Endodermal cell (in vitro differentiated cells): ENCODE data around the gene DNASE2B. TPM values are rescaled to one million over a fixed set of nuclear protein-coding genes. Genes with fewer than 3 reads are reported as not detected.

ENCODE experiments used
- DNase-seq: peaks from one replicate; pipeline ENCODE4 v3.0.0-alpha.2; 2017
- H3K27ac ChIP-seq: 2 replicates; pipeline ENCODE4 v1.5.1; 2013; ENCODE audit warnings: mild to moderate bottlenecking, low read depth, low read length, moderate library complexity
- H3K27me3 ChIP-seq: 2 replicates; pipeline ENCODE4 v1.6.1; 2013; ENCODE audit warnings: mild to moderate bottlenecking, low read length, moderate library complexity; ENCODE audit not compliant: insufficient read depth, control insufficient read depth, poor library complexity, severe bottlenecking
- H3K36me3 ChIP-seq: 2 replicates; pipeline ENCODE4 v1.7.0; 2013; ENCODE audit warnings: mild to moderate bottlenecking, low read length, moderate library complexity; ENCODE audit not compliant: control insufficient read depth, insufficient read depth
- H3K4me1 ChIP-seq: one replicate; pipeline ENCODE4 v1.7.0; 2013; ENCODE audit warnings: low read length; ENCODE audit not compliant: control insufficient read depth, insufficient read depth
- H3K4me3 ChIP-seq: 2 replicates; pipeline ENCODE4 v1.5.1; 2013; ENCODE audit warnings: mild to moderate bottlenecking, low read length, moderate library complexity
- H3K9ac ChIP-seq: 2 replicates; pipeline ENCODE4 v1.6.1; 2013; ENCODE audit warnings: mild to moderate bottlenecking, low read length, moderate library complexity; ENCODE audit not compliant: poor library complexity, severe bottlenecking; ENCODE audit errors: extremely low read depth
- H3K9me3 ChIP-seq: 2 replicates; pipeline ENCODE4 v1.6.1; 2013; ENCODE audit warnings: mild to moderate bottlenecking, low read length, moderate library complexity; ENCODE audit not compliant: control insufficient read depth
- H3K27ac Mint-ChIP-seq: 2 replicates; pipeline ENCODE4 v1.8.0; 2020; ENCODE audit warnings: mixed read lengths
- H3K27me3 Mint-ChIP-seq: 2 replicates; pipeline ENCODE4 v1.8.0; 2021; ENCODE audit warnings: mild to moderate bottlenecking, mixed read lengths; ENCODE audit not compliant: insufficient read depth
- H3K36me3 Mint-ChIP-seq: 2 replicates; pipeline ENCODE4 v1.8.0; 2020; ENCODE audit warnings: low read depth, mixed read lengths
- H3K4me1 Mint-ChIP-seq: 2 replicates; pipeline ENCODE4 v1.8.0; 2020; ENCODE audit warnings: mixed read lengths
- H3K4me3 Mint-ChIP-seq: 2 replicates; pipeline ENCODE4 v1.8.0; 2020; ENCODE audit warnings: mild to moderate bottlenecking, moderate library complexity, mixed read lengths
- H3K9me3 Mint-ChIP-seq: 2 replicates; pipeline ENCODE4 v1.8.0; 2020; ENCODE audit warnings: mild to moderate bottlenecking, mixed read lengths
- CTCF ChIP-seq: fragments of 200-600 bp; sonication (generic); conservative IDR thresholded peaks from 2 replicates; pipeline ENCODE4 v1.5.0; 2021; ENCODE audit warnings: antibody characterized with exemption, mild to moderate bottlenecking
- WGBS, 2 experiments: methylation state at CpG; one replicate each; pipeline versions ENCODE4 v1.1.5 to v1.1.7; 2013; ENCODE audit warnings: missing lambda C conversion rate in 2 of 2, mixed read lengths in 1 of 2; ENCODE audit not compliant: insufficient coverage in 1 of 2, insufficient read length in 1 of 2; 5-methylcytosine and 5-hydroxymethylcytosine counted together
- total RNA-seq, 2 donors: library from RNA; stranded (reverse); fragmentation: NEBNext Ultra II Directional in 1 of 2; extraction: Animal tissue kit (Norgen Biotek cat#: 25700) in 1 of 2; gene quantifications; 2 replicates in 1 of 2; 3 replicates in 1 of 2; pipeline ENCODE4 v1.2.1, GENCODE V29; 2021

Gene DNASE2B
- total RNA-seq, 2 donors from 2014 or later: not detected

- H3K27me3 ChIP-seq: peaks cover 11% of the 10 kb centered on the region
- H3K36me3 Mint-ChIP-seq: no peaks in the 10 kb centered on the region
- DNase-seq: no peak
- H3K27me3 Mint-ChIP-seq: no peaks in the 10 kb centered on the region
- H3K27ac Mint-ChIP-seq: no peak overlapping the region
- no peaks in the 10 kb centered on the region for H3K4me1 Mint-ChIP-seq
- no peaks in the 10 kb centered on the region for H3K4me1 ChIP-seq
- H3K4me3 Mint-ChIP-seq: no peak overlapping the region
- no peak for TF ChIP-seq CTCF
- H3K4me3 ChIP-seq: no peak overlapping the region
- H3K9me3 ChIP-seq: no peaks in the 10 kb centered on the region
- H3K9me3 Mint-ChIP-seq: no peaks in the 10 kb centered on the region
- 90 to 91% methylated on average over 5 to 7 of the region's 7 CpGs for WGBS, 2 experiments
- no peak overlapping the region for H3K27ac ChIP-seq
- H3K9ac ChIP-seq: no peak overlapping the region
- H3K36me3 ChIP-seq: no peaks in the 10 kb centered on the region
Observed at GRCh38 chr1:84412316-84412942, 14.1 kb downstream of the DNASE2B start.

GRCh38 chr1:84415396-84415795 lies 17.1 kb downstream of the DNASE2B start:
- no peak for TF ChIP-seq CTCF
- Histone ChIP-seq H3K27me3 (peaks cover 5% of the 10 kb centered on the region), H3K9ac (no peak overlapping the region), H3K27ac (no peak overlapping the region), H3K4me1 (no peaks in the 10 kb centered on the region), H3K4me3 (no peak overlapping the region), H3K9me3 (no peaks in the 10 kb centered on the region), H3K36me3 (no peaks in the 10 kb centered on the region)
- no peak for DNase-seq
- Mint-ChIP-seq H3K4me1 (no peaks in the 10 kb centered on the region), H3K9me3 (no peaks in the 10 kb centered on the region), H3K27ac (no peak overlapping the region), H3K36me3 (no peaks in the 10 kb centered on the region), H3K4me3 (no peak overlapping the region), H3K27me3 (no peaks in the 10 kb centered on the region)
- WGBS, 2 experiments: 94 to 100% methylated on average over 1 to 2 of the region's 2 CpGs

GRCh38 chr1:84422909-84423308 lies 24.6 kb downstream of the DNASE2B start:
- no peak for TF ChIP-seq CTCF
- Histone ChIP-seq H3K4me3 (no peak overlapping the region), H3K27me3 (no peaks in the 10 kb centered on the region), H3K4me1 (no peaks in the 10 kb centered on the region), H3K27ac (no peak overlapping the region), H3K9me3 (no peaks in the 10 kb centered on the region), H3K36me3 (no peaks in the 10 kb centered on the region), H3K9ac (no peak overlapping the region)
- H3K27ac Mint-ChIP-seq: no peak overlapping the region
- H3K4me1 Mint-ChIP-seq: no peaks in the 10 kb centered on the region
- no peak for DNase-seq
- no peaks in the 10 kb centered on the region for H3K27me3 Mint-ChIP-seq
- no peaks in the 10 kb centered on the region for H3K36me3 Mint-ChIP-seq
- no peaks in the 10 kb centered on the region for H3K9me3 Mint-ChIP-seq
- no peak overlapping the region for H3K4me3 Mint-ChIP-seq
